GM19239 (cell line): ENCODE measurements around the gene SULT1A1.
"Not testable (repeated sequence)": the region's sequence is repeated elsewhere in the genome, so short reads cannot be mapped to it uniquely, and the experiment has no call there.

Source experiments
- DNase-seq: peaks from one replicate; pipeline ENCODE4 v3.0.0; 2011; ENCODE audit warnings: low spot score; ENCODE audit not compliant: insufficient read length
- FAIRE-seq: peaks from 2 replicates; lab custom pipeline; 2011; peaks lifted over from hg19 to GRCh38; lab: Jason Lieb, UNC

SULT1A1 gene

GRCh38 chr16:28566233-28566925 lies 43.5 kb downstream of the SULT1A1 start:
- not testable (repeated sequence) for DNase-seq, FAIRE-seq

GRCh38 chr16:28563218-28563617 lies 46.6 kb downstream of the SULT1A1 start:
- no peak for DNase-seq
- no peak for FAIRE-seq

- no peak for FAIRE-seq
- no peak for DNase-seq
These were observed 47.6 kb downstream of the SULT1A1 start for GRCh38 chr16:28562199-28562598.

- DNase-seq (no peak), FAIRE-seq (no peak)
These were observed 48.2 kb downstream of the SULT1A1 start for GRCh38 chr16:28561557-28562187.

GRCh38 chr16:28558456-28558855 lies 51.4 kb downstream of the SULT1A1 start:
- no peak for FAIRE-seq
- no peak for DNase-seq

GRCh38 chr16:28556914-28557320 lies 52.9 kb downstream of the SULT1A1 start:
- DNase-seq, result no peak

GRCh38 chr16:28555561-28555960 lies 54.3 kb downstream of the SULT1A1 start:
- FAIRE-seq (peak; percentile 33), DNase-seq (no peak)

More at GRCh38 chr16:28556914-28557320, 52.9 kb downstream of the SULT1A1 start:
- no peak for FAIRE-seq
